ENCODE measurements around the gene ABHD14A.

- TF ChIP-seq, protein P1, sequence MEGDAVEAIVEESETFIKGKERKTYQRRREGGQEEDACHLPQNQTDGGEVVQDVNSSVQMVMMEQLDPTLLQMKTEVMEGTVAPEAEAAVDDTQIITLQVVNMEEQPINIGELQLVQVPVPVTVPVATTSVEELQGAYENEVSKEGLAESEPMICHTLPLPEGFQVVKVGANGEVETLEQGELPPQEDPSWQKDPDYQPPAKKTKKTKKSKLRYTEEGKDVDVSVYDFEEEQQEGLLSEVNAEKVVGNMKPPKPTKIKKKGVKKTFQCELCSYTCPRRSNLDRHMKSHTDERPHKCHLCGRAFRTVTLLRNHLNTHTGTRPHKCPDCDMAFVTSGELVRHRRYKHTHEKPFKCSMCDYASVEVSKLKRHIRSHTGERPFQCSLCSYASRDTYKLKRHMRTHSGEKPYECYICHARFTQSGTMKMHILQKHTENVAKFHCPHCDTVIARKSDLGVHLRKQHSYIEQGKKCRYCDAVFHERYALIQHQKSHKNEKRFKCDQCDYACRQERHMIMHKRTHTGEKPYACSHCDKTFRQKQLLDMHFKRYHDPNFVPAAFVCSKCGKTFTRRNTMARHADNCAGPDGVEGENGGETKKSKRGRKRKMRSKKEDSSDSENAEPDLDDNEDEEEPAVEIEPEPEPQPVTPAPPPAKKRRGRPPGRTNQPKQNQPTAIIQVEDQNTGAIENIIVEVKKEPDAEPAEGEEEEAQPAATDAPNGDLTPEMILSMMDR (IDR thresholded peaks at IDR 0.05; ENCODE audit: low read length) = no peak
- no peak for TF ChIP-seq EZH2 (optimal IDR thresholded peaks at IDR 0.05; ENCODE audit: low read depth, low read length)
These were observed 28.1 kb upstream of the ABHD14A start for GRCh38 chr3:51946796-51947195.

Data from MM.1S (cell line).